GM13976 (cell line): Measurements from ENCODE around the gene SPINK2.
A peak's percentile ranks its signal among the peaks of the same experiment; 100 is the strongest.

Source experiments
- DNase-seq: peaks from one replicate; pipeline ENCODE4 v3.0.0; 2012; ENCODE audit warnings: low spot score
- in situ Hi-C: fragments of 300-500 bp; cut with MboI; formaldehyde crosslinking; loops from one replicate; pipeline ENCODE4 v1.12.0; 2022; ENCODE audit warnings: low sequenced_read_pairs, mixed read lengths, inconsistent platforms; ENCODE audit not compliant: unreplicated experiment
- TF ChIP-seq, protein P1 (sequence below): IDR thresholded peaks from 2 replicates; pipeline ENCODE4 v1.5.1; 2012; ENCODE audit warnings: borderline replicate concordance, mild to moderate bottlenecking; ENCODE audit not compliant: insufficient read depth; ENCODE audit errors: extremely low read depth, missing control alignments, control extremely low read depth

Gene SPINK2

DNA sequence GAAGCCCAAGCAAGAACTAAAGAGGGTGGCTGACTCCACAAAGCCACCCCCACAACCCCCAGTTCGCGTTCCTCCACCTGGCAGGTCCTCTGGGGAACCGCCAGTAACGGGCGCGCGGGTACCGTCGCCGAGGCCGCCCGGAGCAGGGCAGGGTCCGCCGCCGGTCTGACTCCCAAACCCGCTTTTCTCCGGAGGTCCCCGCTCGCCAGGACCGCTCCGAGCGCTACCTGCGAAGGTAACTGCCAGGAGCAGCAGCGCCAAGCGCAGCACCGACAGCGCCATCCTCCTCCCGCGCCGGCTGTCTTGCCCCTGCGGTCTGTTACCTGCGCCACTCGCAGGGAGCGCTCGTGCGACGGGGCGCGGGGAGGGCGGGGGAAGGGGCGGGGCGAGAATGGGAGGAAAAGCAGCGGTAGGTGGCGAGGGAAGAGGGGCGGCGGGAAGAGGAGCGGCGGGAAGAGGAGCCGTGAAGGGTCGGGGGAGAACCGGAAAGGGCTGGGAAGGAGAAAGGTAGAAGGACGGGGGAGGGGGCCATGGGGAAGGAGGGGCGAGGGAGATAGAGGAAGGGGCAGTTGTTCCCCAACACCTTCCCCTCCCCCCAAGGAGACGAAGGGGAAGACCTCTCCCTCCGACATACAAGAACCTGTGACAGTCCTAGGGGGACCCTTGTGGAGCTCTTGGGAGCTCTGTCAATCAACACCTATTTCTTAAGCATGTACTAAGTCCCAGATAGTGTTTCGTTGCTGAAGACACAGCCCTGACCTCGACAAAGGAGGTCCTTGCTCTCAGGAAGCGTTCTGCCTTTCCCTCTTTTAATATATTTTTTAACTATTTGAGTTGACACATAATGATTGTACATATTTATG lies at the start of gene SPINK2:
Gene SPINK2, minus strand, starts transcription at position 321 of the 863 bp plus-strand sequence. Its CDS starts 39 bp downstream, at position 282.
- TF ChIP-seq, protein P1, sequence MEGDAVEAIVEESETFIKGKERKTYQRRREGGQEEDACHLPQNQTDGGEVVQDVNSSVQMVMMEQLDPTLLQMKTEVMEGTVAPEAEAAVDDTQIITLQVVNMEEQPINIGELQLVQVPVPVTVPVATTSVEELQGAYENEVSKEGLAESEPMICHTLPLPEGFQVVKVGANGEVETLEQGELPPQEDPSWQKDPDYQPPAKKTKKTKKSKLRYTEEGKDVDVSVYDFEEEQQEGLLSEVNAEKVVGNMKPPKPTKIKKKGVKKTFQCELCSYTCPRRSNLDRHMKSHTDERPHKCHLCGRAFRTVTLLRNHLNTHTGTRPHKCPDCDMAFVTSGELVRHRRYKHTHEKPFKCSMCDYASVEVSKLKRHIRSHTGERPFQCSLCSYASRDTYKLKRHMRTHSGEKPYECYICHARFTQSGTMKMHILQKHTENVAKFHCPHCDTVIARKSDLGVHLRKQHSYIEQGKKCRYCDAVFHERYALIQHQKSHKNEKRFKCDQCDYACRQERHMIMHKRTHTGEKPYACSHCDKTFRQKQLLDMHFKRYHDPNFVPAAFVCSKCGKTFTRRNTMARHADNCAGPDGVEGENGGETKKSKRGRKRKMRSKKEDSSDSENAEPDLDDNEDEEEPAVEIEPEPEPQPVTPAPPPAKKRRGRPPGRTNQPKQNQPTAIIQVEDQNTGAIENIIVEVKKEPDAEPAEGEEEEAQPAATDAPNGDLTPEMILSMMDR: peak; percentile 10
- in situ Hi-C loops: no loop called here
- peak; percentile 58 for DNase-seq

- DNase-seq: no peak
- in situ Hi-C loops: no loop called here
- TF ChIP-seq, protein P1: no peak
These were observed 49.4 kb upstream of the SPINK2 start for GRCh38 chr4:56870946-56871345.

DNA sequence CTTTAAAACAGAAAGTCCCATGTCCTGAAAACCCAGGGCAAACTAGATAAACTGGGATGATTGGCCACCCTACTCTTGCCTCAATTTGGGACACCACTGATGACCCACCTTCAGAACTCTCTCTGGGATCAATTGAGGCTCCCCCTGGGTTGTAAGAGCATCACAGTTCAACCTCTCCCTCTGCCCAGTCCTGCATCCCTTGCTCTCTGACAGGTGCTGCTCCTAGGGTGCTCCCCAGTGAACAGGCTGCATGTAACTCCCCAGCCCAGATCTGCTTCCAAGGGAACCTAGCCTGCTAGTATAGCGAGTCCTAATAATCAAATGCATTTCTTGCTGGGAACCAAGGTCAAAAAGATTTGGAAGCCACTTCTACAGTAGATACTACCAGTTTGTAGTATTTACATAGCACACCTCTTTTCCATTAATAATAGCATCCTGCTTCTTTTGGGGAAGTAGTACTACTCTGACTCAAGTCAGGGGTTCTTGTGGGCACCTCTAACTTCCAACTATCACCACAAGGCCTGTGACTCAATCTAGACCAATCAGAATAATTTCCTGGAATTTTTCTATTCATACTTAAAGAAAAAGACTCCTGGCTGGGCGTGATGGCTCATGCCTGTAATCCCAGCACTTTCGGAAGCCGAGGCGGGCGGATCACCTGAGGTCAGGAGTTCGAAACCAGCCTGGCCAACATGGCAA lies 42.1 kb upstream of the SPINK2 start:
- in situ Hi-C loops: no loop called here
- no peak for DNase-seq
- TF ChIP-seq, protein P1: no peak

GRCh38 chr4:56861360-56861759 lies 39.9 kb upstream of the SPINK2 start:
- TF ChIP-seq, protein P1: no peak
- DNase-seq: no peak
- in situ Hi-C loops: no loop called here

- TF ChIP-seq, protein P1: no peak
- in situ Hi-C loops: no loop called here
- DNase-seq: no peak
These were observed 39.3 kb upstream of the SPINK2 start for GRCh38 chr4:56860781-56861180.

GRCh38 chr4:56859841-56860240 lies 38.3 kb upstream of the SPINK2 start:
- TF ChIP-seq, protein P1: no peak
- in situ Hi-C loops: no loop called here
- no peak for DNase-seq
